Measurements from ENCODE around the gene FITM1. TPM values are rescaled to one million over a fixed set of nuclear protein-coding genes. Genes with fewer than 3 reads are reported as not detected.

FITM1 gene
- total RNA-seq, 4 donors from 2014 or later: 0.61 to 1.3 (median 1.0) TPM; not detected in 1

DNA sequence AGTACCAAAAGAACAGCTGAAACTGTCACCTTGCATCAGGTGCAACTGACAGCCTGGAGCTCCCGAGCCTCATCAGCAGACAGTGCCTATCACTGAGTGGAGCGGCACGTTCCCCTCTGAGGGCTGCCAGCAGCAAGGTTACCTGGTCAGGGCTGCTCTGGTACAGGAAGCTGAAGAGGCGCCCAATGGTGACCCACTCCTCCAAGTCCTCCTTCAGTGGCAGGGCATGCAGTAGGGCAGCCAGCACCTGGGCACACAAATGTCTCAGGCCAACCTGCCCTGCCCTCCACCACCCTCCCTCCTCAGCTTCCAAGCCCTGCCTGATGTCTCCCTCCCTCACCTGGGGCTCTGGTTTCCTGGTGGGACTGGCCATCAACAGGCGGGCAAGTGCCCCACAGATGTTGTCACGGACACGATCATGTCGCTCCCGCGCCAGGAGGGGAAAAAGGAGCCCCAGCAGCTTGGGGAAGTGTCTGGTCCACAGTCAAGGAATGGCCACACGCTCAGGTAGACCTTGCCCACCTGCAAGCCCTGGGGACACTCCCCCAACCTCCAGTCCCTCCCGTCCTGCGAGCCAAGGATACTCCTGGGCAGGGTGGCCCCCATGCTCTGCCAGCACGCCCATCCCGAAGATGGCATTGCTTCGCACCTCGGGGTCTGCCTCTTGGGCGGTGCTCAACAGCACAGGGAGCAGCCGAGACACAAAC lies 51.1 kb downstream of the FITM1 start:
- no peak for TF ChIP-seq POLR2A (IDR thresholded peaks at IDR 0.05)
- TF ChIP-seq, protein P1, sequence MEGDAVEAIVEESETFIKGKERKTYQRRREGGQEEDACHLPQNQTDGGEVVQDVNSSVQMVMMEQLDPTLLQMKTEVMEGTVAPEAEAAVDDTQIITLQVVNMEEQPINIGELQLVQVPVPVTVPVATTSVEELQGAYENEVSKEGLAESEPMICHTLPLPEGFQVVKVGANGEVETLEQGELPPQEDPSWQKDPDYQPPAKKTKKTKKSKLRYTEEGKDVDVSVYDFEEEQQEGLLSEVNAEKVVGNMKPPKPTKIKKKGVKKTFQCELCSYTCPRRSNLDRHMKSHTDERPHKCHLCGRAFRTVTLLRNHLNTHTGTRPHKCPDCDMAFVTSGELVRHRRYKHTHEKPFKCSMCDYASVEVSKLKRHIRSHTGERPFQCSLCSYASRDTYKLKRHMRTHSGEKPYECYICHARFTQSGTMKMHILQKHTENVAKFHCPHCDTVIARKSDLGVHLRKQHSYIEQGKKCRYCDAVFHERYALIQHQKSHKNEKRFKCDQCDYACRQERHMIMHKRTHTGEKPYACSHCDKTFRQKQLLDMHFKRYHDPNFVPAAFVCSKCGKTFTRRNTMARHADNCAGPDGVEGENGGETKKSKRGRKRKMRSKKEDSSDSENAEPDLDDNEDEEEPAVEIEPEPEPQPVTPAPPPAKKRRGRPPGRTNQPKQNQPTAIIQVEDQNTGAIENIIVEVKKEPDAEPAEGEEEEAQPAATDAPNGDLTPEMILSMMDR (IDR thresholded peaks at IDR 0.05): no peak
- no peak overlapping the region for H3K4me3 ChIP-seq (ENCODE audit: low read depth, poor library complexity, severe bottlenecking)
- 88 to 91% methylated on average over 17 to 19 of the region's 19 CpGs for WGBS, 2 donors
- intact Hi-C loops (cut with DNase I; ENCODE audit: low total_unique reads): no loop called here
- DNase-seq (ENCODE audit: low spot score in 2 of 2): no peak

Small RNA genes lying within 50 kb of the gene (microRNA-seq; reads per million reads assigned to microRNA genes)
- 0 reads per million in 2 donors for gene MIR7703 (ENCODE audit: borderline number of aligned reads in 1 of 2, borderline replicate concordance in 2 of 2)

Other genes starting within 250 kb of the FITM1 start
- 10 to 100 TPM; 29.9 to 54.0 (median 38.9) TPM for gene DHRS4, start 176.9 kb upstream of the FITM1 start, total RNA-seq
- gene DHRS4L2, start 141.7 kb upstream of the FITM1 start, total RNA-seq: 10 to 100 TPM; 15.8 to 40.4 (median 23.3) TPM
- gene CARMIL3, start 78.7 kb upstream of the FITM1 start, total RNA-seq: 1 to 10 TPM; 2.8 to 7.6 (median 5.2) TPM
- under 1 TPM in 1 of 4 donors, not detected in 3; 0.39 TPM for gene CPNE6, start 59.1 kb upstream of the FITM1 start, total RNA-seq
- 10 to 100 TPM; 15.4 to 29.0 (median 21.0) TPM for gene PCK2, start 36.3 kb upstream of the FITM1 start, total RNA-seq
- 100 to 1,000 TPM in 1 of 4 donors, 10 to 100 TPM in 3; 53.3 to 134 (median 64.3) TPM for gene DCAF11, start 15.9 kb upstream of the FITM1 start, total RNA-seq
- gene NRL, start 15.7 kb upstream of the FITM1 start, total RNA-seq: 1 to 10 TPM in 2 of 4 donors, under 1 TPM in 1, not detected in 1; 0.52 to 2.4 (median 2.2) TPM
- gene PSME1, start 5.5 kb downstream of the FITM1 start, total RNA-seq: 100 to 1,000 TPM in 3 of 4 donors, 10 to 100 TPM in 1; 81.3 to 125 (median 114) TPM
- 10 to 100 TPM; 13.3 to 21.8 (median 20.6) TPM for gene EMC9, start 10.9 kb downstream of the FITM1 start, total RNA-seq
- gene PSME2, start 16.0 kb downstream of the FITM1 start, total RNA-seq: 10 to 100 TPM; 23.2 to 50.2 (median 31.2) TPM
- 10 to 100 TPM; 53.1 to 98.6 (median 77.3) TPM for gene RNF31, start 16.8 kb downstream of the FITM1 start, total RNA-seq
- gene IRF9, start 30.6 kb downstream of the FITM1 start, total RNA-seq: 10 to 100 TPM; 36.1 to 54.1 (median 44.2) TPM
- gene REC8, start 41.4 kb downstream of the FITM1 start, total RNA-seq: 1 to 10 TPM; 1.2 to 7.1 (median 2.4) TPM
- gene IPO4, start 58.2 kb downstream of the FITM1 start, total RNA-seq: 10 to 100 TPM; 25.1 to 40.0 (median 32.6) TPM
- gene TM9SF1, start 64.8 kb downstream of the FITM1 start, total RNA-seq: 10 to 100 TPM; 44.6 to 64.4 (median 52.9) TPM
- not detected for gene TSSK4, start 75.0 kb downstream of the FITM1 start, total RNA-seq
- gene CHMP4A, start 82.8 kb downstream of the FITM1 start, total RNA-seq: 10 to 100 TPM; 50.3 to 99.6 (median 68.1) TPM
- 10 to 100 TPM in 3 of 4 donors, 1 to 10 TPM in 1; 9.7 to 12.2 (median 10.7) TPM for gene MDP1, start 85.4 kb downstream of the FITM1 start, total RNA-seq
- gene NEDD8, start 101.7 kb downstream of the FITM1 start, total RNA-seq: 100 to 1,000 TPM in 3 of 4 donors, 10 to 100 TPM in 1; 68.0 to 153 (median 107) TPM
- gene GMPR2, start 102.3 kb downstream of the FITM1 start, total RNA-seq: 10 to 100 TPM; 39.0 to 57.2 (median 49.0) TPM
- 10 to 100 TPM; 52.5 to 70.9 (median 60.0) TPM for gene TINF2, start 112.0 kb downstream of the FITM1 start, total RNA-seq
- gene TGM1, start 132.5 kb downstream of the FITM1 start, total RNA-seq: 100 to 1,000 TPM; 160 to 283 (median 235) TPM
- 10 to 100 TPM; 35.5 to 69.4 (median 44.7) TPM for gene RABGGTA, start 140.9 kb downstream of the FITM1 start, total RNA-seq
- gene DHRS1, start 169.1 kb downstream of the FITM1 start, total RNA-seq: 100 to 1,000 TPM in 1 of 4 donors, 10 to 100 TPM in 3; 55.0 to 112 (median 90.6) TPM
- 10 to 100 TPM; 13.8 to 20.4 (median 17.6) TPM for gene NOP9, start 169.2 kb downstream of the FITM1 start, total RNA-seq
- 10 to 100 TPM; 10.6 to 29.8 (median 25.1) TPM for gene CIDEB, start 177.3 kb downstream of the FITM1 start, total RNA-seq
- gene LTB4R2, start 179.5 kb downstream of the FITM1 start, total RNA-seq: 100 to 1,000 TPM in 3 of 4 donors, 10 to 100 TPM in 1; 88.1 to 173 (median 147) TPM
- 100 to 1,000 TPM in 1 of 4 donors, 10 to 100 TPM in 3; 58.9 to 118 (median 70.9) TPM for gene LTB4R, start 180.8 kb downstream of the FITM1 start, total RNA-seq
- 10 to 100 TPM in 3 of 4 donors, 1 to 10 TPM in 1; 6.7 to 22.8 (median 16.5) TPM for gene ADCY4, start 204.4 kb downstream of the FITM1 start, total RNA-seq
- 10 to 100 TPM in 1 of 4 donors, 1 to 10 TPM in 3; 6.3 to 18.0 (median 7.2) TPM for gene RIPK3, start 209.3 kb downstream of the FITM1 start, total RNA-seq
- 10 to 100 TPM in 3 of 4 donors, 1 to 10 TPM in 1; 8.3 to 26.1 (median 14.0) TPM for gene NFATC4, start 237.5 kb downstream of the FITM1 start, total RNA-seq